IPS DF 4.7 (cell line): ENCODE results near the gene RHOG.
A peak's percentile ranks its signal among the peaks of the same experiment; 100 is the strongest.
"Not testable (repeated sequence)": the region's sequence is repeated elsewhere in the genome, so short reads cannot be mapped to it uniquely, and the experiment has no call there.

ENCODE experiments used
- DNase-seq: peaks from one replicate; pipeline ENCODE4 v3.0.0-alpha.2; 2013; ENCODE audit warnings: low spot score; ENCODE audit errors: extremely low read depth

RHOG gene

GRCh38 chr11:3810446-3810845 lies 30.3 kb downstream of the RHOG start:
- no peak for DNase-seq

- no peak for DNase-seq
These were observed 31.2 kb downstream of the RHOG start for GRCh38 chr11:3809624-3809928.

- DNase-seq = no peak
These were observed 31.7 kb downstream of the RHOG start for GRCh38 chr11:3808861-3809623.

DNA sequence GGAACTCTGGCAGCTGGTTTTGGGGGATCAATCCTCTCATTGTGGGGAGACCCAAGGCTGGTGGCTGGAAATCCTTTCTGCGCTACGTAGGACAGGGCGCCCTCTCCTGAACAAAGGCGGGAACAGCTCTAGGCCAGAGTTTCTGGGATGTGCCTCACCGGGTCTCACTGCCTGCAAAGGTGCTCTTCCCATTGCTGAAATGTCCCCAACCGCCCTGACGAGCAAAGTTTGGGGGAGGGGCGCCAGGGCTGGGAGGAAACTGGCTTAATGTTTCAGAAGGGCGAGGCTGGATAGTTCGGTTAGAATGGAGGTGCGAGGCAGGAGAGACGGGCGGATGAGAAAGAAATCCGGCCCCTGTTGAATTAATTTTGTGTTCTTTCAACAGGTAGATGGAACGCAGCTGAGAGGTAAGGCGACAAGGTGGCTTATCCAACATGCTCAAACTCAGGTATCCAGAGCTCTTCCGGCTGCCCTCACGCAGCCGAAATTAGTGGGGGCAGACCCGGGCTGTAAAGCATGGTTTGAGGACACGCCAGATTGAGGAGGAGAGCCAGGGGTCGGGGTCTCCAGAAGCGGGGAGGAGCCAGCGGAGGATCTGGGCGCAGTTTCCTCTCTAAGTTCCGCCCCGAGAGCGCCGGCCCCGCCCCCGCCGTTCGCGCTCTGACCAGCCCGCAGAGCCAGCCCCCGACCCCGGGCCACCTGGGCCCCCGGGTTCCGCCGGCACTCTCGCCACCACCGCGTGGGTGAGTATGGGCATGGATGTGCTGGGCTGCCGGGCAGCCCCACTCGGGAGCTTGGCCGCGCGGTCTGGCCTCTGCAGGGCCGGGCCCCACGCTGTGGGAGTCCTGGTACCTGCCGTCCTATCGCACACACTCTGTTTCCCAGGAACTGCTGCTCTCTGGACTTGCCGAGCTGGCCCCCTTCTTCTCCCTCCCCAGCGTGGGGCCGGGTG lies 32.6 kb downstream of the RHOG start, which contains the start of gene PGAP2:
Gene PGAP2 (plus strand): TSS at position 652 of the 952 bp plus-strand sequence. CDS start 2,700 bp downstream, outside the sequence.
- DNase-seq = peak; percentile 62

DNA sequence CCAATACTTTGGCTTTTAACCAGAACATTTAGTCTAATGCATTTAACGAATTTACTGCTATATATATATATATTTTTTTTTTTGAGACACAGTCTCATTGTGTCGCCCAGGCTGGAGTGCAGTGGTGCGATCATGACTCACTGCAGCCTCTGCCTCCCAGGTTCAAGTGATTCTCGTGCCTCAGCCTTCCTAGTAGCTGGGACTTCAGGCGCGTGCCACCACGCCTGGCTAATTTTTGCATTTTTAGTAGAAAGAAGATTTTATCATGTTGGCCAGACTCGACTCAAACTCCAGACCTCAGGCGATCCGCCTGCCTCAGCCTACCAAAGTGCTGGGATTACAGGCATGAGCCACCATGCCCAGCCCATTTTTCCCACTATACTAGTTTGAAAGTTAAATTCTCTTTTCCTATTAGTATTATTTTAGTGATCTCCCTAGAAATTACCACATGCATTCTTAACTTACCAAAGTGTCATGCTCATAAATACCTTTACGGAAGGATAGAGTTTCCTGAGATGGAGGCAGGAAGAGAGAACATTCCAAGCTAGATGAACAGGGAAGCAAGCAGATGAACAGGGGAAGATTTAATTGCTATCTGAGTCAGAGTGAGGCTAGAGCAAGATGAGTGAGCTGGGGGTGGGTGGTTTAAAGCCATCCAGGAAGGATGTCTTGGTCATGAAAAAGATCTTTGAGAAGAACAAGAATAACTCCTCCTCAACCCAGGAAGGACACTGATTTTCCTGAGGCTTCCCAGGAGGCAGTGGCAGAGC lies 36.8 kb downstream of the RHOG start:
- no peak for DNase-seq

DNA sequence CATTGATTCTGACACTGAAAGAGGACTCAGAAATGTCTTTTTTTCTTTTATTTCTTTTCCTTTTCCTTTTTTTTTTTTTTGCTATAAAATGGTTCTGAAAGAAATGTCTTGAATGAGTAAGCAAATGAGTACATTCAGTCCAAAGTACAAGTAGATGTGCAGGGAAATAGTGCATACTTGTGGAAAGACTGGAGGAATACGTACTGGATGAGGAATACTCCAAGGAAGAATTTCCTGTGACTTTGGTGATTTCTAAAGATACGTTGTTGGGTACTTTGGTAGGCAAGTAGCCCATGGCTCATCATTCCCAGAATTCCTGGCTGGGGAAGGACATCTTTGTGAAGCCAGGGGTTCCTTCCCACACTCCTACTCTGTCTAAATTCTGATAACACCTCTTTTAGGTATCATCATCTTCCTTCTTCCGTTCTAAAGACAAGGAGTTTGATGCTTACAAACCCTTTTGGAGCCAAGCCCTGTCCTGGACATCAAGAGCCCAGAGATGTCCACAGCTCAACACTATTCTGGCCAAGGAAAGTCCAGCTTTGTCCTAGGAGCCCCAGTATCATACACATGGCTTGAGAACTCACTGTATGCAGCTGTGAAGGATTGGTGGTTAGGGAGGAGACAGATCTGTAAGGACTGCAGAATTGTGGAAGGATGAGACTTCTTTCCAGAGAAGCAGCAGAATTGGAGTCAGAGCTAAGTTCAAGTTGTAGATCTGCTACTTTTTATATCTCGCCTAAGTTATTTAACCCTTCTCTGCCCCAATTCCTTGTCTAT lies 38.6 kb downstream of the RHOG start:
- no peak for DNase-seq

- no peak for DNase-seq
These were observed 40.9 kb downstream of the RHOG start for GRCh38 chr11:3799873-3800272.

DNA sequence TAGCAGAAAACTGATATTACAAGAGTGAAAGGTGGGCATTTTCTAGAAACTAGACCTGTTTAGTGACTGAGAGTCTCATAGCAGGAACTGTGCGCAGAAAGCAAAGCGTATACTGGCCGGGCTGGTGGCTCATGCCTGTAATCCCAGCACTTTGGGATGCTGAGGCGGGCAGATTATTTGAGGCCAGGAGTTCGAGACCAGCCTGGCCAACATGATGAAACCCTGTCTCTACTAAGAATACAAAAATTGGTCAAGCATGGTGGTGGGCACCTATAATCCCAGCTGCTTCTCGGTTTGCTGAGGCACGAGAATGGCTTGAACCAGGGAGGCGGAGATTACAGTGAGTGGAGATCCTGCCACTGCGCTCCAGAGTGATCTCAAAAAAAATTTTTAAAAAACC lies 41.6 kb downstream of the RHOG start:
- no peak for DNase-seq

DNA sequence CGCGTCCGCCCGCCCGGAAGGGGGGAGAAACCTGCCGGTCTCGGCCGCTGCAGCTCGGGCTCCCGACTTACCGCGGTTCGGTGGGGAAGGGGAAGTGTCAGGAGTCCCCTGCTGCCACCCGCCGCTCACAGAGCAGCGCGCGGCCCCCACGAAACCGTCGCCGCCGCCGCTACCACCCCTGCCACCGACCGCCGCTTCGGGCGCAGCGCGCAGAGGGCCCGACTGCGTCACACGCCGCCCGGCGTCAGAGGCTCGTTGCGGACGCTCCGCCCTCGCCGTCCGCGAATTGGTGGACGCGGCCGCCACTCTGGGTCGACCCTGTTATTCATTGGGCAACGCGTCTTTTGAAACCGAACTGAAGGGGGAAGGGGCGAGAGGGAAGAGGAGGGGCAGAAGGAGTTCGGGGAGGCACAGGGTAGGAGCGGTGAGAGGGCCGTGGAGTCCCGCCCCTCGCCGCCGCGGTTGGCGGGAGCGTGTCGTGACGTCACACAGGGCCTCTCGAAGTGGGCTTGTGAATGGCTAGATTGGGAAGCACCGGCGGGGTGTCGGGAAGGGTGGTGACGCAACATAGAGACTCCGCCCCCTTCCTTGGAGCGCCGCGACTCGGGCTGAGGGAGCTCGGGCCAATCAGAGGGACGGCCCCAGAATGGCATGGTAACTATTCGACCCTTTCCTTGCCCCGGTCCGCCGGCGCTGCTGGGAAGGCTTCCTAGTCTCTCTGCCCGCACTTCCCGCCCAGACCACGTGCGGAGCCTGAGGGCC lies 43.2 kb downstream of the RHOG start, which contains the start of gene NUP98:
Gene NUP98 (minus strand): TSS at position 226 of the 762 bp plus-strand sequence. CDS start 15,437 bp downstream, outside the sequence.
- peak; percentile 96 for DNase-seq

GRCh38 chr11:3796801-3797328 lies 43.9 kb downstream of the RHOG start:
- DNase-seq = no peak

- no peak for DNase-seq
These were observed 44.4 kb downstream of the RHOG start for GRCh38 chr11:3796346-3796745.

DNA sequence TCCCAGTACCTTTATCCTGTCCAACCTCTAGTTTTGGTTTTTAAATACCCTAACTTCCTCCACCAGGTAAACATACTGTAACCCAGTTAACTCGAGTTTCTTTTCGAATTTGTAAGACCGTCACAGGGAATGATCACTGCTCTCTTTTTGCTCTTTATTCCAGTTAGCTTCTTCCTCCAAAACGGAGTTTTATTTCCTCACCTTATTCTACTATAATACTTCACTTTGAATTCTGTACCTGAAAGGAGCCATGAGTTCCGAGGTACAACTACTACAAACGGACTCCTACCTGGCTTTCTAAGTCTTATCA lies 44.8 kb downstream of the RHOG start:
- no peak for DNase-seq

DNA sequence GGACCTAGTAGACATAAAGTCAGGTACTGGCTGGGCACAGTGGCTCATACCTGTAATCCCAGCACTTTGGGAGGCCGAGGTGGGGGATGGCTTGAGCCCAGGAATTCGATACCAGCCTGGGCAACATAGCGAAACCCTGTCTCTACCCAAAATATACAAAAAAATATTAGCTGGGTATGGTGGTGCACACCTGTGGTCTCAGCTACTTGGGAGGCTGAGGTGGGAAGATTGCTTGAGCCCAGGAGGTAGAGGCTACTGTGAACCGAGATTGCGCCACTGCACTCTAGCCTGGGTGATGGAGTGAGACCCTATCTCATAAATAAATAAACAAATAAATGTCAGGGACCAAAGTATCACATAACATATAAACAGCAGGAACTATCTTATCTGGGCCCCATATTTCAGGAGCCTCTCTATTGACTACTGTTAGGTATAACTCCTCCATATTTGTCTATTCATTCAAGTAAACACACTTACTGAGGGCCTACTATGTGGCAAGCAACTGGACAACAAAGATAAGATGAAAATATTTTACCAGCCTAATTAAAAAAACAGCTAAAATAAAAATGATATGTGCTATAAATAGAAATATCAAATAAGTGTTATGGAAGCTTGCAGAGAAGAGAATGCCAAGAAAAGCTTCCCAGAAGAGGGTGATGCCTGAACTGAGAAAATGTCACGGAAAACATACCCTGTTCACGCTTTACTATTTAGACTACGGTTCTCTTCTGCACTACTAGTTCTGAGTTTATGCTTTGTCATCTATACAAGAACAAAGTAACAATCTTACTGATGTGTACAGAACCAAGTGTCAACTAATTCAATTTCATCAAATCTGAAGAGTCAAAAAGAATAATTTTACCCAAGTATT lies 45.4 kb downstream of the RHOG start:
- no peak for DNase-seq

DNA sequence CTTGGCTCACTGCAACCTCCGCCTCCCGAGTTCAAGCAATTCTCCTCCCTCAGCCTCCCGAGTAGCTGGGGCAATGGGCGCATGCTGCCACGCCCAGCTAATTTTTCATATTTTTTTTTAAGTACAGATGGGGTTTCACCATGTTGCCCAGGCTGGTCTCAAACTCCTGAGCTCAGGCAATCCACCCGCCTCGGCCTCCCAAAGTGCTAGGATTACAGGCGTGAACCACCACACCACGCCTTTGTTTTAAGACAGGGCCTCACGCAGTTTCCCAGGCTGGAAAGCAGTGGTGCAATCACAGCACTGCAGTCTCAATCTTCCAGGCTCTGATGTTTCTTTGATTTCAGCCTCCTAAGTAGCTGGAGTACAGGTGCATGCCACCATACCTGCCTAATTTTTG lies 46.4 kb downstream of the RHOG start:
- DNase-seq = not testable (repeated sequence)

- no peak for DNase-seq
These were observed 53.9 kb downstream of the RHOG start for GRCh38 chr11:3786781-3787428.

DNA sequence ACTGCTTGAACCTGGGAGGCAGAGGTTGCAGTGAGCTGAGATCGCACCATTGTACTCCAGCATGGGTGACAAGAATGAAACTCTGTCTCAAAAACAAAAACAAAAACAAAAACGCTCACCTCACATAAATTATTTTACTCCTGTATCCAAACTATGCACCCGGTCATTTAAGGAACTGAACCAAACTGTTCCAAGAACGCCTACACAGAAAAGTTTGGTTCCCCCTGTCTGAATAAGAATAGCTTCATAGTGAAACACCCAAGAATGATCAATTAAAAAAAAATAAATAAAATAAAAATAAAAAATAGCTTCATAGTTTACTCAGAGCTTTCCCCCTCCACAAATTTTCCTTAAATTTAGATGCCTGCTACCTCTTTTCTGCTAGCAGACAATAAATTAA lies 57.1 kb downstream of the RHOG start:
- DNase-seq = no peak

DNA sequence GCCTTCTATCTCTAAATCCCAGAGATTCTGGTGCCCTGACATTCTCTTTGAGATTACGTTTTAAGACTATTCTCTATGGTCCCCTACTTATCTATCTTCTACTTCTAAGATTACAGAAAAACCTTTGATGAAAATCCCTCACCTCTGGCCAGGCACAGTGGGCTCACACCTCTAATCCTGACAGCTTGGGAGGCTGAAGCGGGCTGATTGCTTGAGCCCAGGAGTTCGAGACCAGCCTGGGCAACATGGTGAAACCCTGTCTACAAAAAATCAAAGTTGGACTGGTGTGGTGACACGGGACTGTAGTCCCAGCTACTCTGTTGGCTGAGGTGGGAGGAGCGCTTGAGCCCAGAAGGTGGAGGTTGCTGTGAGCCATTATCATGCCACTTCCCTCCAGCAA lies 57.8 kb downstream of the RHOG start:
- DNase-seq = no peak

DNA sequence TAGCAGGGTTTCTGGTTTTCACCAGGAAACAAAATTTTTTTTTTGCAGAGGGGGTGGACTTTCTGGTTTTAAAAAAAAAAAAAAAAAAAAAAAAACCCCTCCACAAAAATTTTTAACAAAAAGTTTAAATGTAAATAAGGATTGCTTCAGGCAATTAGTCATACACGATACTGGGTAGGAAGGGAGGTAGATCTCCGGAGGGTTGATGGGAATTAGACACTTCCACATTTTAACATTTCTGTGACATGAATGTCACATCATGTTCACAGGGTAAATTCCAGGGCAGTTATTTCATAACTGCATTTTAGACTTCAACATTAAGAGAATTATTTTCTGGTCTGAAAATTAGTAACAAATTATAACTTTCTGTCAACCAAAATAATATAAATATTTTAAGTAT lies 59.3 kb downstream of the RHOG start:
- DNase-seq = no peak
